ENCODE measurements around the gene RNF5.

DNA sequence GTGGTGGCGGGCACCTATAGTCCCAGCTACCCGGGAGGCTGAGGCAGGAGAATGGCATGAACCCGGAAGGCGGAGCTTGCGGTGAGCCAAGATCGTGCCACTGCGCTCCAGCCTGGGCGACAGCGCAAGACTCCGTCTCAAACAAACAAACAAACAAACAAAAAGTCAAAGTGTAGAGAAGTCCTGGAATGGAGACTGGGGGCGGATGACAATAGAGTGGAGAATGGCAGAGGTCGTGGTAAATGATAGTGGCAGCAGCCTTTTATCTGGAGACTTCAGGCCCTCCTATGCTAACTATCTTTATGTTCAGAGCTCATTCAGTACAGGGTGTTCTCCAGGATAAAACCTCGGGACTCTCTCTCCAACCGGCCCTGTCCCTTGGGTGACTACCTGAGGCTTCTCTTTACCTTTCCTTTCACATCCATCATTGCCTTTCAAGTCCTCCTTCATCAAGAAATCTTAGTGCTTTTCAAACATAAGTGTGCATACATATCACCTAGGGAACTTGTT, 46.7 kb upstream of the RNF5 start:
- TF ChIP-seq MTA2 (IDR thresholded peaks at IDR 0.05; ENCODE audit: low read depth) (no peak), TCF12 (IDR thresholded peaks at IDR 0.05; ENCODE audit: low read depth, low read length) (no peak), SREBF2 (IDR thresholded peaks at IDR 0.05; ENCODE audit: low read length) (no peak), NFYB (IDR thresholded peaks at IDR 0.05; ENCODE audit: insufficient read depth, low read depth, low read length) (no peak), EP300 (IDR thresholded peaks at IDR 0.05; ENCODE audit: borderline replicate concordance in 1 of 2, control insufficient read depth in 1 of 2, low read depth in 2 of 2, low read length in 2 of 2) (no peak), STAT3 (IDR thresholded peaks at IDR 0.05; ENCODE audit: low read depth, low read length) (no peak), FOXM1 (IDR thresholded peaks at IDR 0.05; ENCODE audit: low read depth, low read length) (no peak), PML (IDR thresholded peaks at IDR 0.05; ENCODE audit: low read length) (no peak)
- TF ChIP-seq, protein P1, sequence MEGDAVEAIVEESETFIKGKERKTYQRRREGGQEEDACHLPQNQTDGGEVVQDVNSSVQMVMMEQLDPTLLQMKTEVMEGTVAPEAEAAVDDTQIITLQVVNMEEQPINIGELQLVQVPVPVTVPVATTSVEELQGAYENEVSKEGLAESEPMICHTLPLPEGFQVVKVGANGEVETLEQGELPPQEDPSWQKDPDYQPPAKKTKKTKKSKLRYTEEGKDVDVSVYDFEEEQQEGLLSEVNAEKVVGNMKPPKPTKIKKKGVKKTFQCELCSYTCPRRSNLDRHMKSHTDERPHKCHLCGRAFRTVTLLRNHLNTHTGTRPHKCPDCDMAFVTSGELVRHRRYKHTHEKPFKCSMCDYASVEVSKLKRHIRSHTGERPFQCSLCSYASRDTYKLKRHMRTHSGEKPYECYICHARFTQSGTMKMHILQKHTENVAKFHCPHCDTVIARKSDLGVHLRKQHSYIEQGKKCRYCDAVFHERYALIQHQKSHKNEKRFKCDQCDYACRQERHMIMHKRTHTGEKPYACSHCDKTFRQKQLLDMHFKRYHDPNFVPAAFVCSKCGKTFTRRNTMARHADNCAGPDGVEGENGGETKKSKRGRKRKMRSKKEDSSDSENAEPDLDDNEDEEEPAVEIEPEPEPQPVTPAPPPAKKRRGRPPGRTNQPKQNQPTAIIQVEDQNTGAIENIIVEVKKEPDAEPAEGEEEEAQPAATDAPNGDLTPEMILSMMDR (IDR thresholded peaks at IDR 0.05 in 2 of 3, conservative IDR thresholded peaks at IDR 0.05 in 1 of 3; ENCODE audit: control insufficient read depth in 2 of 3, extremely low read depth in 1 of 3, insufficient read depth in 1 of 3, low read depth in 3 of 3, low read length in 3 of 3) = no peak

Measured in GM12878 (cell line).